BJ (cell line): ENCODE data around the gene HOOK1. TPM values are rescaled to one million over a fixed set of nuclear protein-coding genes. Genes with fewer than 3 reads are reported as not detected.

Experiments
- CTCF ChIA-PET: fragments of 350-600 bp; formaldehyde crosslinking; extraction: SDS; loops from one replicate; lab custom pipeline; 2021; ENCODE audit warnings: antibody characterized with exemption, inconsistent platforms; lab: Yijun Ruan, JAX
- POLR2A ChIA-PET: fragments of 300-600 bp; sonication (Branson Sonifier 250); formaldehyde crosslinking; extraction: SDS; loops from one replicate; lab custom pipeline; 2021; ENCODE audit warnings: antibody characterized with exemption; lab: Charles Lee
- DNase-seq: peaks from one replicate; pipeline ENCODE4 v3.0.0-alpha.2; 2011; ENCODE audit warnings: low read depth
- H3K27me3 ChIP-seq: 2 replicates; pipeline ENCODE4 v1.6.0; 2011; ENCODE audit warnings: low read length; ENCODE audit not compliant: control insufficient read depth, insufficient read depth
- H3K36me3 ChIP-seq: 2 replicates; pipeline ENCODE4 v1.5.1; 2011; ENCODE audit warnings: low read length; ENCODE audit not compliant: control insufficient read depth, insufficient read depth
- H3K4me3 ChIP-seq: 2 replicates; pipeline ENCODE4 v1.5.1; 2011; ENCODE audit warnings: low read depth, mild to moderate bottlenecking, control low read depth, low read length
- CTCF ChIP-seq: IDR thresholded peaks from 2 replicates; pipeline ENCODE4 v1.5.1; 2011; ENCODE audit warnings: low read depth, mild to moderate bottlenecking, control low read depth, inconsistent platforms, low read length, moderate library complexity; ENCODE audit not compliant: insufficient read depth
- polyA minus RNA-seq: library from RNA; depleted of rRNA, polyadenylated mRNA; stranded (reverse); fragments of >200 nt; gene quantifications from 2 replicates; pipeline ENCODE4 v1.2.3, GENCODE V29; 2011; rRNA and poly(A)+ RNA removed
- polyA plus RNA-seq: library from polyadenylated mRNA; depleted of rRNA; stranded (reverse); fragments of >200 nt; gene quantifications from 2 replicates; pipeline ENCODE4 v1.2.3, GENCODE V29; 2011; rRNA removed

Gene HOOK1
- not detected in 2 replicates for polyA plus RNA-seq
- not detected in 2 replicates for polyA minus RNA-seq

GRCh38 chr1:59814901-59815825, at the start of gene HOOK1:
Gene HOOK1 (plus strand): TSS chr1:59814949. CDS start chr1:59815118, 169 bp downstream.
- ChIA-PET POLR2A (no interaction called here), CTCF (no interaction called here)
- H3K4me3 ChIP-seq = no peak within 1 kb of the TSS
- no peak for DNase-seq
- no peak for TF ChIP-seq CTCF
- peaks cover 16% of the 10 kb centered on the region for H3K27me3 ChIP-seq
- no peaks in the 10 kb centered on the region for H3K36me3 ChIP-seq

DNA sequence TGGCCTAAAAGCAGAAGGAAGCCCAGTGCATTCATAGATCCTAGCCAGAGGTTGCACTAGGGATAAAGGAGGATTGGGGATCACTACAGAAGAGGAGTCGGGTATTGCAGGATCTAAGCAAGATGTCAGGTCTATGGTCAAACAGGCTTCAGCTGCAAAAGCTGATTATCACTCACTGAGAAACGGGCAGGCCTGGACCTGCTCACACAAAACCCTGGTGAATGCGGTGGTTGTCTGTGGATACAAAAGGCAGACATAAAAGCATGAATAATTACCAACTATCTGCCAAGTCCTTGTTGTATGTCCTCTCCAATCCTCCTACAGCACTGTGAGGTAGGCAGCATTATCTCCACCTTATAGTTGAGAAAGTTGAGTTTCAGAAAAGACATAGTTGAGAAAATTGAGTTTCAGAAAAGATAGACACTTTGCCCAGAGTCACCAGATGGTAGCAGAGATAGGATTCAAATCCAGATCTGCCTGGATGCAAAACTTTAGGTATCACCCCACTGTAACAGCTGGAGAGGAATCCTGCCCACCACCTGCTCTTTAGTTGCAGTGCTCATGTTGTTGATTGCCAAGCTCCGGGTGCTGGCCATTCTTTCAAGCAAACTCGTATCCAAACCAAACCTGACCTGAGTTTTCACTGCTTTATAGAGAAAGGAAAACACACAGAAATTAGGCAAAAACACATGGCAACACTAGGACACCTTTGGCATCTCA, 49.6 kb upstream of the HOOK1 start:
- H3K27me3 ChIP-seq = no peaks in the 10 kb centered on the region
- no peak for TF ChIP-seq CTCF
- H3K4me3 ChIP-seq = no peak overlapping the region
- no peak for DNase-seq
- CTCF ChIA-PET = interaction anchor here (0.6 to 1.8 kb wide), 3 partner anchors 65 to 446 kb away, joined by 3 to 7 read pairs (median 4); no protein-coding TSS in a partner anchor
- POLR2A ChIA-PET = no interaction called here
- no peaks in the 10 kb centered on the region for H3K36me3 ChIP-seq

DNA sequence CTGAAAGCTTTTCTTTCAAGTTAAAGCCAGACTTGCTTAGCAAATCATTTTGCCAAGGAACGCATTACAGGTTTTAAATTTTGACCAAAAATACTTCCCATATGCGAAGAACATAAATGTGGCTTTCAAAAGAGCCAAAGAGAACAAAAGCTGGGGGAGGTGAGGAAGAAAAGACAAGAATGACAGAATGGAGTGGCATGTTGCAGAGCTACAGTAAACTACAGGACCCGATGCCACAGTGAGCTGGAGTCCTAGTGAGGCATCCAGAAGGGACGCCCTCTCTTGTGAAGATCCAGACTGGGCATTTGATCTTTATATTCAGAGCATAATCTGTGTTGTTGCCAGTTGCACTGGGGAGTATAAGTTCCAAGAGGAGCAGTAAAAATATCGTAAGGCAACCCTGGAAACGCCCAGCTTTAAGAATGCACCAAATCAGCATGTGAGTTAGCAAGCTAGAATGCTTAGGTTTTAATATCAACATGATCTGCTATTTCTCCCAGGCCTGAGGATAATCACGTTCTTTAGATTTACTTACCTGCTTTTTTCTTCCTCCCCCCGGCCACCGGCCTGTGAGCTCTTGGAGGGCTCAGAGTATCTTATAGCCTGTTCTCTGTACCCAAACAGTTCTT, 48.4 kb upstream of the HOOK1 start:
- DNase-seq = no peak
- ChIA-PET POLR2A (interaction anchor here (0.7 kb wide), 1 partner anchor 216 kb away, joined by 13 read pairs; no protein-coding TSS in a partner anchor), CTCF (interaction anchor here (1.8 kb wide), 2 partner anchors 66 to 181 kb away, joined by 4 to 7 read pairs; no protein-coding TSS in a partner anchor)
- Histone ChIP-seq H3K27me3 (no peaks in the 10 kb centered on the region), H3K4me3 (no peak overlapping the region), H3K36me3 (no peaks in the 10 kb centered on the region)
- no peak for TF ChIP-seq CTCF

GRCh38 chr1:59767119-59767518, 47.6 kb upstream of the HOOK1 start:
- no peak overlapping the region for H3K4me3 ChIP-seq
- H3K36me3 ChIP-seq = no peaks in the 10 kb centered on the region
- CTCF ChIA-PET = interaction anchor here (1.4 to 1.8 kb wide), 3 partner anchors 67 to 180 kb away, joined by 3 to 7 read pairs (median 4); no protein-coding TSS in a partner anchor
- POLR2A ChIA-PET = no interaction called here
- no peak for DNase-seq
- TF ChIP-seq CTCF = no peak
- no peaks in the 10 kb centered on the region for H3K27me3 ChIP-seq
